ENCODE data around the gene CBX1. TPM values are rescaled to one million over a fixed set of nuclear protein-coding genes. Genes with fewer than 3 reads are reported as not detected.
A peak's percentile ranks its signal among the peaks of the same experiment; 100 is the strongest.

Gene CBX1
- total and polyA plus RNA-seq, 7 donors, result 26.6 to 69.6 (median 34.8) TPM

- Histone ChIP-seq H3K36me3 (ENCODE audit: insufficient read depth in 1 of 2, low read depth in 1 of 2) (no peaks in the 10 kb centered on the region), H3K4me3 (peak overlapping the region; percentile 67), H3K4me1 (peaks cover 39% of the 10 kb centered on the region), H3K27ac (peak overlapping the region; percentile 79), H3K9me3 (no peaks in the 10 kb centered on the region), H3K27me3 (ENCODE audit: insufficient read depth in 3 of 3, low read length in 2 of 3) (peaks cover 0 to 3% (median 0%) of the 10 kb centered on the region in 3 donors)
- DNase-seq (peak; percentile 54 to 72), ATAC-seq (peak; percentile 3 to 13 (median 7))
- 1 to 2% (median 1%) methylated on average over 48 to 54 of the region's 54 CpGs for WGBS, 3 donors
- no peak for TF ChIP-seq CTCF (IDR thresholded peaks at IDR 0.05)
- intact Hi-C loops (cut with DNase I), result loop anchor here in 1 of 2 donors (1.0 to 10.0 kb wide), 2 partner anchors 108 to 570 kb away; partner anchors contain the start of genes HOXB3 and HOXB5
Measured at GRCh38 chr17:48024149-48025039, 76.9 kb downstream of the CBX1 start.

- TF ChIP-seq CTCF (IDR thresholded peaks at IDR 0.05), result peak; percentile 45
- DNase-seq (peak; percentile 89 to 94), ATAC-seq (peak; percentile 66 to 78 (median 72))
- Histone ChIP-seq H3K4me3 (peak overlapping the region; percentile 67), H3K27ac (peak overlapping the region; percentile 79), H3K36me3 (ENCODE audit: insufficient read depth in 1 of 2, low read depth in 1 of 2) (no peaks in the 10 kb centered on the region), H3K27me3 (ENCODE audit: insufficient read depth in 3 of 3, low read length in 2 of 3) (peaks cover 0 to 3% (median 0%) of the 10 kb centered on the region in 3 donors), H3K9me3 (no peaks in the 10 kb centered on the region), H3K4me1 (peaks cover 39% of the 10 kb centered on the region)
- intact Hi-C loops (cut with DNase I), result loop anchor here in 1 of 2 donors (10.0 kb wide), 1 partner anchor 571 kb away; the partner anchor contains the start of genes HOXB3 and HOXB5
- WGBS, 3 donors, result 2 to 3% (median 2%) methylated on average over 43 to 54 of the region's 54 CpGs
Measured at GRCh38 chr17:48023400-48024148, 77.7 kb downstream of the CBX1 start.

GRCh38 chr17:48022901-48023300 lies 78.4 kb downstream of the CBX1 start:
- intact Hi-C loops (cut with DNase I), result loop anchor here in 1 of 2 donors (10.0 kb wide), 1 partner anchor 572 kb away; the partner anchor contains the start of genes HOXB3 and HOXB5
- peak overlapping the region; percentile 67 for H3K4me3 ChIP-seq

More at GRCh38 chr17:48022901-48023300, 78.4 kb downstream of the CBX1 start:
- ATAC-seq, result no peak
- Histone ChIP-seq H3K36me3 (ENCODE audit: insufficient read depth in 1 of 2, low read depth in 1 of 2) (no peaks in the 10 kb centered on the region), H3K4me1 (peaks cover 39% of the 10 kb centered on the region), H3K9me3 (no peaks in the 10 kb centered on the region), H3K27me3 (ENCODE audit: insufficient read depth in 3 of 3, low read length in 2 of 3) (peaks cover 0 to 3% (median 0%) of the 10 kb centered on the region in 3 donors), H3K27ac (no peak overlapping the region)
- WGBS, 3 donors, result 66 to 69% (median 67%) methylated on average over 6 of the region's 6 CpGs
- DNase-seq, result no peak
- TF ChIP-seq CTCF (IDR thresholded peaks at IDR 0.05), result no peak

Measured in psoas muscle (tissue), 8 donors.